ENCODE measurements around the gene GDI2. TPM values are rescaled to one million over a fixed set of nuclear protein-coding genes. Genes with fewer than 3 reads are reported as not detected.
"Not testable (repeated sequence)": the region's sequence is repeated elsewhere in the genome, so short reads cannot be mapped to it uniquely, and the experiment has no call there.

The GDI2 gene
- total RNA-seq (ENCODE audit: insufficient read depth, low replicate concordance) = 469 TPM

- DNase-seq (ENCODE audit: low spot score) = peak; percentile 98
Measured at GRCh38 chr10:5813341-5814109, at the start of gene GDI2. TSS of gene GDI2 (minus strand) at chr10:5813434. CDS start at chr10:5813258, 176 bp downstream.

GRCh38 chr10:5862360-5862961, 49.2 kb upstream of the GDI2 start:
- no peak for DNase-seq (ENCODE audit: low spot score)

- peak; percentile 40 for DNase-seq (ENCODE audit: low spot score)
Measured at GRCh38 chr10:5860066-5860465, 46.8 kb upstream of the GDI2 start.

- DNase-seq (ENCODE audit: low spot score) = no peak
Measured at GRCh38 chr10:5858811-5859210, 45.6 kb upstream of the GDI2 start.

GRCh38 chr10:5856701-5857004, 43.4 kb upstream of the GDI2 start:
- DNase-seq (ENCODE audit: low spot score) = no peak

- DNase-seq (ENCODE audit: low spot score) = no peak
Measured at GRCh38 chr10:5855979-5856700, 42.9 kb upstream of the GDI2 start.

- DNase-seq (ENCODE audit: low spot score) = peak; percentile 79
Measured at GRCh38 chr10:5854131-5854475, 40.9 kb upstream of the GDI2 start.

GRCh38 chr10:5846667-5847066, 33.4 kb upstream of the GDI2 start:
- DNase-seq (ENCODE audit: low spot score) = not testable (repeated sequence)

- DNase-seq (ENCODE audit: low spot score) = peak; percentile 13
Measured at GRCh38 chr10:5844345-5845055, 31.3 kb upstream of the GDI2 start.

GRCh38 chr10:5843686-5844344, 30.6 kb upstream of the GDI2 start:
- no peak for DNase-seq (ENCODE audit: low spot score)

- no peak for DNase-seq (ENCODE audit: low spot score)
Measured at GRCh38 chr10:5841965-5842364, 28.7 kb upstream of the GDI2 start.

- DNase-seq (ENCODE audit: low spot score) = no peak
Measured at GRCh38 chr10:5840314-5841307, 27.4 kb upstream of the GDI2 start.

- not testable (repeated sequence) for DNase-seq (ENCODE audit: low spot score)
Measured at GRCh38 chr10:5836181-5836580, 22.9 kb upstream of the GDI2 start.

GRCh38 chr10:5835446-5836095, 22.3 kb upstream of the GDI2 start:
- DNase-seq (ENCODE audit: low spot score) = no peak

- no peak for DNase-seq (ENCODE audit: low spot score)
Measured at GRCh38 chr10:5833814-5834213, 20.6 kb upstream of the GDI2 start.

GRCh38 chr10:5832946-5833345, 19.7 kb upstream of the GDI2 start:
- no peak for DNase-seq (ENCODE audit: low spot score)

- no peak for DNase-seq (ENCODE audit: low spot score)
Measured at GRCh38 chr10:5831446-5831782, 18.2 kb upstream of the GDI2 start.

- DNase-seq (ENCODE audit: low spot score) = no peak
Measured at GRCh38 chr10:5830629-5831445, 17.6 kb upstream of the GDI2 start.

- no peak for DNase-seq (ENCODE audit: low spot score)
Measured at GRCh38 chr10:5829267-5829666, 16.0 kb upstream of the GDI2 start.

Measured in umbilical cord (tissue), 2 donors.